ENCODE data around the gene RPS6KA5.
"Not testable (repeated sequence)": the region's sequence is repeated elsewhere in the genome, so short reads cannot be mapped to it uniquely, and the experiment has no call there.

The RPS6KA5 gene

GRCh38 chr14:90987140-90987539, 73.3 kb downstream of the RPS6KA5 start:
- no peak for TF ChIP-seq CTCF (conservative IDR thresholded peaks at IDR 0.05; ENCODE audit: low read depth)
- CTCF ChIA-PET, result interaction anchor here (0.6 kb wide), 1 partner anchor 58 kb away, joined by 4 read pairs; no protein-coding TSS in a partner anchor
- POLR2A ChIA-PET (ENCODE audit: low non-redundant PET), result no interaction called here
- H3K27ac ChIP-seq, result no peak overlapping the region
- DNase-seq (ENCODE audit: low spot score), result no peak

GRCh38 chr14:90986510-90986909, 73.9 kb downstream of the RPS6KA5 start:
- no peak overlapping the region for H3K27ac ChIP-seq
- DNase-seq (ENCODE audit: low spot score), result peak; percentile 41
- ChIA-PET CTCF (interaction anchor here (0.6 kb wide), 1 partner anchor 58 kb away, joined by 4 read pairs; no protein-coding TSS in a partner anchor), POLR2A (ENCODE audit: low non-redundant PET) (interaction anchor here (0.6 kb wide), 1 partner anchor 1601 kb away, joined by 3 read pairs; no protein-coding TSS in a partner anchor)
- TF ChIP-seq CTCF (conservative IDR thresholded peaks at IDR 0.05; ENCODE audit: low read depth), result no peak

- no peak for TF ChIP-seq CTCF (conservative IDR thresholded peaks at IDR 0.05; ENCODE audit: low read depth)
- POLR2A ChIA-PET (ENCODE audit: low non-redundant PET), result no interaction called here
- H3K27ac ChIP-seq, result no peak overlapping the region
Observed at GRCh38 chr14:90985601-90986242, 74.7 kb downstream of the RPS6KA5 start.

GRCh38 chr14:90983560-90983959, 76.9 kb downstream of the RPS6KA5 start:
- ChIA-PET POLR2A (ENCODE audit: low non-redundant PET) (interaction anchor here (0.6 kb wide), 1 partner anchor 14 kb away, joined by 5 read pairs; no protein-coding TSS in a partner anchor), CTCF (interaction anchor here (0.6 kb wide), 1 partner anchor 276 kb away, joined by 4 read pairs; no protein-coding TSS in a partner anchor)
- no peak overlapping the region for H3K27ac ChIP-seq
- no peak for DNase-seq (ENCODE audit: low spot score)
- no peak for TF ChIP-seq CTCF (conservative IDR thresholded peaks at IDR 0.05; ENCODE audit: low read depth)

More at GRCh38 chr14:90985601-90986242, 74.7 kb downstream of the RPS6KA5 start:
- CTCF ChIA-PET, result no interaction called here
- no peak for DNase-seq (ENCODE audit: low spot score)

GRCh38 chr14:90981636-90982035, 78.8 kb downstream of the RPS6KA5 start:
- no peak for DNase-seq (ENCODE audit: low spot score)
- no peak for TF ChIP-seq CTCF (conservative IDR thresholded peaks at IDR 0.05; ENCODE audit: low read depth)
- H3K27ac ChIP-seq, result no peak overlapping the region
- ChIA-PET POLR2A (ENCODE audit: low non-redundant PET) (no interaction called here), CTCF (interaction anchor here (0.8 to 0.9 kb wide), 2 partner anchors 16 to 23 kb away, joined by 3 read pairs; no protein-coding TSS in a partner anchor)

GRCh38 chr14:90980636-90981035, 79.8 kb downstream of the RPS6KA5 start:
- POLR2A ChIA-PET (ENCODE audit: low non-redundant PET); DNase-seq (ENCODE audit: low spot score); H3K27ac ChIP-seq: not testable (repeated sequence)
- CTCF ChIA-PET, result interaction anchor here (0.6 kb wide), 1 partner anchor 23 kb away, joined by 4 read pairs; no protein-coding TSS in a partner anchor

GRCh38 chr14:90979515-90979914, 80.9 kb downstream of the RPS6KA5 start:
- POLR2A ChIA-PET (ENCODE audit: low non-redundant PET), result no interaction called here
- CTCF ChIA-PET, result no interaction called here
- no peak for TF ChIP-seq CTCF (conservative IDR thresholded peaks at IDR 0.05; ENCODE audit: low read depth)
- no peak overlapping the region for H3K27ac ChIP-seq
- DNase-seq (ENCODE audit: low spot score), result no peak
